Cerebellar cortex (tissue), 1 donor: Measurements from ENCODE around the gene FUBP3.
A peak's percentile ranks its signal among the peaks of the same experiment; 100 is the strongest.

Source experiments
- DNase-seq: peaks from one replicate; pipeline ENCODE4 v3.0.0-alpha.2; 2015; ENCODE audit warnings: low spot score

FUBP3 gene

DNA sequence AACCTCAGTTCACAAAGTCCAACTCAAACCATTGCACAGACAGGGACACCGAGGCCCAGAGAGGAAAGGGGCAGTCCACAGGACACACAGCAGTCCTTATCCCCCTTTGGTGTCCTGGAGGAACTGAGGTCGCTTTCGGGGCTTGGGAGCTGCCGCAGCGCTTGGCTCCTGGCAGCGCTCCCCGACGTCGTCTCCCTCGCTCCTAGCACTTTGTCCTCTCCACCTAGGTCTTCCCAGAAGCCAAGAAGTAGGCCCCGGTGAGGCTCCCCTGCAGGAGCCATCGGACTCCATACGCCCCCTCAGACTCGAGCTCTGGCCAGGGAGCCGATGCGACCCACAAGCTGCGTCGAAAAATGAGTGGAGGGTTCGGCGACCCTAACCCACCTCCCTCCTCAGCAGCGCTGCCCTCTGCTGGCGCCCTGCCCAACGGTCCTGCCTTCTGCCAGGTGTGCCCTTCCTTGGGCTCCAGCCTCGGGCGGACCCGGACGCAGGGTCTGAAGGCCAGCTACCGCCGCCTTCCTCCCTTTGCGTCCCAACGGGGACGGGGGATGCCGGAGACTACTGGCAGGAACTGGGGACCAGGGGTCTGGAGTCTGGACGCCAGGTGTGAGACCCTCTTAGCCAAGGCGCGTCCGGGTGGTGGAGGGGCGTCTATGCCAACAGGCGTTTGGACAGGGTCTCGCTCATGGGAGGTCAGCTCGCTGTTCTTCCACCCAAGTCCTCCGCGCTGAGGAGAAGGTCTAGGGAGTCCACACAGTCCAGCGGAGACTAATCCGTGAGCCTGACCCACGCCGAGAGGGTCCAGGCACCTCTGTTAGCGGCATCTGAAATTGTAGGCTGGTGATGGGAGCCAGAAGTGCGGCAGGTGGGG, 83.0 kb downstream of the FUBP3 start:
- no peak for DNase-seq

DNA sequence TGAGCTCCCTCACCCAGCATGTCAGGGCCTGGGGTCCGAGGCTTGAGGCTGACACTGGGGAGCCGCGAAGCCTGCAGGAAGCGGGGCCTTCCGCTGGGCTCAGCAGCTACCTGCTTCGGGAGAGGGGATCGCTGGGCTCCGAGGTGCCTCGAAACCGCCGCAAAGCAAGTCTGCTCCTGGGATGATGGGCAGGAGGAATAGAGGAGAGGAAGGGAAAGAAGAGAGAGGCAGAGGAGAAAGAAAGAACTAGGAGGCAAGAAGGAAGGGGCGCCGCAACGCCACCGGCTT, 83.5 kb downstream of the FUBP3 start:
- DNase-seq: no peak

DNA sequence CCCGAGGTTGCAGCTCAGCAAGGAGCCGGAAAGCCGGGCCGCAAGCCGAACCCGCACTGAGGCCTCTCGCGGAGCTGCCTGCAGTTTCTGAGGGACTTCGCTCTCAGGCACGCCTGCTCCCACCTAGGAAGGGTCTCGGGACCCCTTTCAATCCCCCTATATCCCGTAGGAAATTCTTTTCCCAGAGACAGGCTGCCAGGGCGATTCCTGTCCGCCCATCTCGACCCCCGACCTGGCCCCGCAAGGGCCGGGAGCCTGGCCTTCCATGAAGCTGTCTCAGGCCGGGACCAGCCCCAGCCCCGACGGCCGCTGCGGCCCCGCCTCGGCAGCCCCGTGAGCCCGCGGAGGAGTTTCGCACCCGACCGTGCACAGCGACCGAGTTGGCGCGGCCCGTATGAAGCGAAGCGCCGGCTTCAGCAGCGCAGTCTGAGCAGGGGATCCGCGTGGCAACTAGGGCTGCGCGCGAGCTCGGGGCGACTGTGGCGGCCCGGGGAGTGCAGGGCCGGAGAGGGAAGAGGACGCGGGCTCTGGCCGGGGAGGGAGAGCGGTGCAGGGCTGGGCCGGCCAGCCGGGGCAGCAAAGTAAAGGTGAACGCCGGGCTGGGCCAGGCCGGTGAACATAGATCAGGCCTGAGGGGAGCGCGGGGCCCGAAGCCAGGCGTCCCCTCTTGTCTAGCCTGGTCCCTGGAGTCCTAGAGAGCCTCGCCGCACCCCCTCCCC, 84.0 kb downstream of the FUBP3 start:
- peak; percentile 22 for DNase-seq

DNA sequence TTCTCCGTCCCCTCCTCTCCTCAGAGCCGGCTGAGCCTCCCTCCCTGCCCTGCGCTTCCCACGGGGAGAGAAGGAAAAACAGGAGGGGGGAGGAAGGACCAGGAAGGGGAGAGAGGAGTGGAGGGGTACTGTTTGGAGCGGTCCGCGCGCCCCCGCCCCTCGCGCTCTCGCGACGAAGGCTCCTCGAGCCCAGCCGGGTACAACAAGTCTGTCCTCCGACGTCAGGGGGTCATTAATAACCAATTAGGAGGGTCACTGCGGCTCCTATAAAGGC, 84.5 kb downstream of the FUBP3 start:
- DNase-seq: no peak

DNA sequence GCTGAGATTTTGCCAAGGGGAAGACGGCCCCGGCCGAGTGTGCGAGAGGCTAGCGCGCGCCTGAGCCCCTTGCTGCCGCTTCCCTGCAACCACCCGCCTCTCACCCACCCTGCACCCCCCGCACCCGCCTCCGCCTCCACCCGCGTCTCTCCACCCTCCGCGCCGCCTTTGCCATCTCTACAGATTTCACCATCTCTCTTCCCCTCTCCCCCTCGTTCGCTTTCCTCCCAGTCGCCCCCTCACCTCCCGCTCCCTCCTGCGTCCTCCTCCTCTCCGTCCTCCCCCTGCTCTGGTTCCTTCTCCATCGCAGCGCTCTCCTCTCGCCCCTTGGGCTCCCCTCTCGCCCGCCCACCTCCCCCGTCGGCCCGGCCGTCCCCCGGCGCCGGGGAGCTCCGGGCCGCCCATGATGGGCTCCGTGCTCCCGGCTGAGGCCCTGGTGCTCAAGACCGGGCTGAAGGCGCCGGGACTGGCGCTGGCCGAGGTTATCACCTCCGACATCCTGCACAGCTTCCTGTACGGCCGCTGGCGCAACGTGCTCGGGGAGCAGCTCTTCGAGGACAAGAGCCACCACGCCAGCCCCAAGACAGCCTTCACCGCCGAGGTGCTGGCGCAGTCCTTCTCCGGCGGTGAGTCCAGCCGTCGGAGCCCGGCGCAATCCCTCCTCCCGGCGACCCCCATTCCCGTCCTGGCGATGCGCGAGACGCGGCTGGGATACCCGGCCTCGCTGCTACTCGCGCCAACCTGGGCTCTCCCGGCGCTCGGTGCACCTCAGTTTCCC, 85.1 kb downstream of the FUBP3 start, which contains the start of gene PRDM12:
Gene PRDM12 (plus strand): TSS at position 344 of the 778 bp plus-strand sequence. CDS start 60 bp downstream, at position 404.
- no peak for DNase-seq

DNA sequence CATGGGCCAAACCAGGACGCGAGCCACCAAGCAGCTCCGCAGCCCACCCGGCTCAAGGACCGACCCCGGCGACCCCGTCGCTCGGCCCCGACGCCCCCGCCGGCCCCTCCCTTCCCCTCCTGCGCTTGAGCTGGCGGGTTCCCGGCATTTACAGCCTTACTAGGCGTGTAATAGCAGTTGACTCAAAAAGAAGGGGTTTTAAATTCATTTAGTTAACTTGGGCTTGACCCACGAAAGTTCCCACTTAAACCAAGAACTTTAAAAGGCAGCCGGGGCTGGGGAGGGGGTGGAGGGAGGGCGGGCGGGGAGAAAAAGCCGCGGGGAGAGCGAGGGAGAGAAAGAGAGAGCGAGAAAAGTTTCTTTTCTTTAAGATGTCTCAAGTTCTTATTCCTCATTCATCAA, 85.7 kb downstream of the FUBP3 start:
- DNase-seq: no peak

DNA sequence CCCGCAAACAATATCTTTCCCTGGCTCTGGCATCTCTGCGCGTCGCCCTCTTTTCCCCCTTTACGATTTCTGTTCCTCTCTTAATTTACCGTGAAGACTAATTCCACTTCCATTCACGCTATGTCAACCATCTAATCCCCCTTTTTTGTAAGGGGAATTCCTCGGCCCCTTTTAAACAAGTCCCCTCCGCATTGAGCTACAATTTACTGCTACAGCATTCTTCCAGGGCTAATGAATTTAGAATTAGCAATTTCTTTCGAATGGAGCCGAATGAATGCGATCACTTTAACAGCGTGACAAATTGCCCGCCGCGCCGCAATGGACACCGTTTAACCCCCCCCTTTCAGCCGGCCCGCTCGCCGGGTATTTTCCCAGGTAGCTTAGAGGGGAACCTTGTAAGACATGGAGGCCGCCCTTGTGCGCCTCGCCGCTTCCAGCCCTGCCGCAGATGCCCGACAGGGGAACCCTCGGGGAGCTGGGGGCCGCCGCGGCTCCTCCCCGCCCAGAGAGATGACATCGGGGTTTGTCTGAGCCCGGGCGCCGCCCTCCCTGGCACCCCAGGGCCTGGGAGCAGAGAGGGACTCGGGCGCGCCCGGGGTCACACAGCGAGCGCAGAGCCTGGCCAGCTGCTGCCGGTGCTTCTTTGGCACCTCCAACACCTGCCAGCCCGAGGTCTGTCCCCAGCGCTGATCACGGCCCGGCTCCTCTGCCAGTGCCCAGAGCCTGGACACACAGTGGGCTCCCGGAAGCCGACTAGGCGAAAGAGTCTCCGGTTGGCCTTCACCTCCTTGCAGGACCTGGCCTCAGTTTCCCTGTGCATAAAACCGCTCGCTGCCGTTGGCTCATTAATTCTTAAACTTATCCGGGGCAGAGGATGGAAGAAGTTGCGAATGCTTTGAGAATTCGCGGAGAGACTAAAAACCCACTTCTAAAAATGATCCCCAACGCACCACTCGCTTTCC, 86.3 kb downstream of the FUBP3 start:
- DNase-seq: no peak

DNA sequence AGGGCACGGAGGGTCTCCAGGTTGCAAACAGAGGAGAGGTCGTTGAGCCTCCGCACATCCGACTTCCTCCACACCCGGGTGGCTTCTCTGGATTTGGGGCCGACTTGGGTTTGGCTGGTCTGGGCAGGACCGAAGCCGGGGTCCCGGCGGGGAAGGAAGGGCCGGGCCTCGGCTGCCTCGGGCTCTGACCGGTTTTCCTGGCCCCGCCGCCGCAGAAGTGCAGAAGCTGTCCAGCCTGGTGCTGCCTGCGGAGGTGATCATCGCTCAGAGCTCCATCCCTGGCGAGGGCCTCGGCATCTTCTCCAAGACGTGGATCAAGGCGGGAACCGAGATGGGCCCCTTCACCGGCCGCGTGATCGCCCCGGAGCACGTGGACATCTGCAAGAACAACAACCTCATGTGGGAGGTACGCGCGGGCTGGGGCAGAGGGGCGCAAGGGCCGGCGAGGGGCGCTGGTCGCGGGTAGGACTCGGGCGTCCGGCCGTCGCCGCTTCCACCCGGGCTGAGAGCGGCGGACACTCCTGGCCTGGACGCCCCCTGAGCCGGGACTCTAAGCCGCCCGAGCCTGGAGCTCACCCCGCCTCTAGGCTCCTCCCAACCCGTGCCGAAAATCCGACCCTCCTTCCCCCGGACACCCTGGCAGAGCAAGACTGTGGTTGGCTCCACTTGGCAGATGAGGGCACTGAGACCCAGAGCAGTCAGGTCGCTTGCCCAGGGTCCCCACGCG, 87.2 kb downstream of the FUBP3 start:
- no peak for DNase-seq

DNA sequence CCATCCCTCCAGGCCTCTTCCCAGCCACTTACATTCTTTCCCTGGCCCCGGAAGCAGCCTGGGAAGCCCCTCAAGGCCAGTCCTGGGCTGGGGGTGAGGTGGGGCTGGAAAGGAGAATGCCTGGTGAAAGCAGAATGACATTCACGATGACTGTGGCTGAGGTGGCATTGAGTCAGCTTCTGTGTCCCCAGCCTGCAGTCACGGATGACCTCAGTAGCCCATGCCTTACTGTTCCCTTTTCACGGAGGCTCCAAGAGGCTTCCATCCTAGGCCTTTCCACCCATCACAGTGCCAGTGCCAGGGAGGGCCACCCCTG, 87.7 kb downstream of the FUBP3 start:
- DNase-seq: no peak

DNA sequence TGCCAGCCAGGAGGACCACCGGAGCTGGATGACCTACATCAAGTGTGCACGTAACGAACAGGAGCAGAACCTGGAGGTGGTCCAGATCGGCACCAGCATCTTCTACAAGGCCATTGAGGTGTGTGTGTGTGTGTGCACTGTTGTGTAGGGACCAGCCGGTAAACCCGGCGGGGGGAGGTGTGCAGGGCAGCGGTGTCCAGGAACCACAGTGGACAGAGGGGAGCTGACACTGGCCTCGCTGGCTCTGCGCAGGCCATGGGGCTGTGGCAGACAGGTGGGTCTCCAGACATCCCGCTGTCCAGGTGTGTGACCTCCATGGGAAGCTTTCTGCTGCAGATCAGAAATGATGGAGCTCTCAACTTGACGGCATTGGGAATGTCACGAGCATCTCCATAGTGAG, 88.8 kb downstream of the FUBP3 start:
- DNase-seq: no peak

DNA sequence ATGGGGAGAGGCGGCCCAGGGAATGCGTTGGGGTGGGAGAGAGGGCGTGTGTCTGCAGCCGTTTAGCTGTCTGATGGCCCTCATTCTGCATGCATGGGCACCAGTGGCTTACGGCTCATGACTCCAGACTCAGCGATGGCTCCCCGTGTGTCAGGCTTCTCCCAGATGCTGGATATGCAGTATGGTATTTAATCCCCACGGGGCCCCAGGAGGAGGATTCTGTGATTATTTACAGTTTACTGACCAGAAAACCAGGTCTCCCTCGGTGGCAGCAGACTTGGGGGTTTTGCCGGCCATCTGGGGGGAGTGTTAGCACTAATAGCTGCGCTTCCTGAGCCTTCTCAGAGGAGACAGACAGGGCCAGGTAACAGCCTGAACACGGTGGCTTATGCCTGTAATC, 89.3 kb downstream of the FUBP3 start:
- no peak for DNase-seq

DNA sequence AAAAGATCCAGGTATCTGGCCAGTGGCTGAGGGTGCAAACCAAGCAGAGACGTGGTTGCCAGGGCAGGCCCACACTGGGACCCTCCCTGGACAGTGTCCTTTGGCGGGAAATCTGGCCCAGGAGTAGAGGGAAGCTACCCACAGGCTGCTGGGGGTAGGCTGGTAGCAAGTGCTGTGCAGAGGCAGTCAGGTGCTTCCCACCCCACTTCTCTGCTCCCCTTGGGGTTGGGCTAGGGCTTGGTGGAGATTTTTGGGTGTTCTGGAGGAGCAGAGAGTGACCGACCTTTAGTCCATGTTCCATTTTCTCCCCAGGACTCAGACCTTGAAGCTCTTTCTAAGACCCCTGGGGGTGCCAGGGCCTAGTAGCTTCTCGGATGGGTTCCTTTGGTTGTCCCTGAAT, 90.6 kb downstream of the FUBP3 start:
- DNase-seq: no peak

DNA sequence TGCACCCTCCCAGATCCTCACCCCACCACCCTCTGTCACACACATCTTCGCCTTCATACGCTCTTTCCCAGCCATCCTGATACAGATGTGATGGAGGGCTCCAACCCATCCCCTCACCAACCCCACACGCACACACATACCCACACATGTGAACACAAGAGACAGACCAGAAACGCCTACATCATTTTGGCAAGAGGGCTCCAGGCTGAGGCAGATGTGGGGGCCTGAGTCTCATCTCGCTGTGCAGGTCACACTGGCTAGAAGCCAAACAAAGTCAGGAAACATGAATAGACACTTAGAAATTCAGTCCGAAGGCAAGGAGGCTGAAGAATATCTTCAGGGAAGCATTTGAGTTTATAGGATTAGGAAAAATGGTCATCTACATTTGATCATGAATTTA, 91.3 kb downstream of the FUBP3 start:
- DNase-seq: no peak

DNA sequence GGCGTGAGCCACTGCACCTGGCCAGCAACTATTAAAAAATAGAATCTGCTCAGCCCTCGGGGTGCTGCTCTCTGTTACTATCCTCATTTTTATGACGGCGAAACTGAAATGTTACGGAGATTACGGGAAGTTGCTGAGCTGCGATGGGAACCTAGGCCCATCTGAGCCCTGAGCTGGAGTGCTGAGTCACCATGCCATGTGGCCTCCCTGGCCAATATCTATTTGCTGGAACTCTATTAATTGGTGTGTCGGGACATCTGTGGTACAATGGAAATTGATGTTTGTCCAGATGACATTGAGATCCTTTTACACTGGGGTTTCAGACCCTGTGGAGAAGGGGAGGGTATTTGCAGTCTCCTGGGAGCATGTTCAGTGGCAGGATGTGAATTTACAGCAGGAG, 93.1 kb downstream of the FUBP3 start:
- no peak for DNase-seq

DNA sequence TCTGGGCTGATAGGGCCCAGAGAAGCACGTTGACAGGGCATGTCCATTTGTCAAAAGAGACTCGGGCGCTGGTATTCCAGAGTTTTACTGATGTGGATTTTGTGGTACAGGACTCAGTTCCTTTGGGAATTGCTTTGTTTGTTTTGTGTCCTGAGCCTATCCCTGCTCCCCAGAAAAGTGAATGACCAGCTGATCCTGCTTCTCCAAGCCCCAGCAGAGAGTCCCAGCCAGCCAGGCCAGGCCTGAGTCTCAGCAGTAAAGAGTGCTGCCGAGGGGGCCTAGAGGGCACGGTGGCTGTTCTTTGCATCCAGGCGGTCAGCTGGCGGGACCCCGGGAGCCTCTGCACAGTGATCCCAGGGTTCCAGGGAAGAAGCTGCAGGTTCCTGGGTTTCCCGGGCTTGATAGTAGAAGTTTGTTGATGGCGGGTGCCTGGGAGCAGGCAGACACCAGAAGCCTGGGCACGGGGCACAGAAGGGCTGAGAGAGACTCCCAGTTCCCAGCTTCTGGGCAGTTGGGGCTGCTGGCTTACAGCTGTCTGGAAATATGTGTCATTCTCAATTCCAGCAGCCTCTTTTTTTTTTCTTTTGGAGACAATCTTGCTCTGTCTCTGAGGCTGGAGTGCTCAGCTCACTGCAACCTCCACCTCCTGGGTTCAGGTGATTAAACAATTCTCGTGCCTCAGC, 93.7 kb downstream of the FUBP3 start:
- no peak for DNase-seq

DNA sequence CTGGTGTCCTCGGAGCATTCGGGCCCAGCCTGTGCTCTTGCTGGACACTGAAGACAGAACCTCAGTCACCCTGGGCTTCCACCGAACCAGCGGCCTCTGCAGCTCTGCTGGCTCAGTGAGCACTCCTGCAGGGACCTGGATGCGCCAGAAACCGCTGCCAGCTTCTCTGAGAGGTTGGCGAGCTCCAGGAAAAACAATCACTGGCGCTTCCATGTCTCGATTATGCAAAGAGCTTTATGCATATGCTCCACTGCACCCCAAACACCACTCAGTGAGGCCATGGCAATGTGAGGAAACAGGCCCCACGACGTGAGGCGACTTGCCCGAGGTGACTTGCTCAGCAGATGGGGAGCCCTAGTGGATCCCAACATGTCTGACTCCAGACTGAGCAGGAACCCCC, 96.0 kb downstream of the FUBP3 start:
- DNase-seq: no peak

DNA sequence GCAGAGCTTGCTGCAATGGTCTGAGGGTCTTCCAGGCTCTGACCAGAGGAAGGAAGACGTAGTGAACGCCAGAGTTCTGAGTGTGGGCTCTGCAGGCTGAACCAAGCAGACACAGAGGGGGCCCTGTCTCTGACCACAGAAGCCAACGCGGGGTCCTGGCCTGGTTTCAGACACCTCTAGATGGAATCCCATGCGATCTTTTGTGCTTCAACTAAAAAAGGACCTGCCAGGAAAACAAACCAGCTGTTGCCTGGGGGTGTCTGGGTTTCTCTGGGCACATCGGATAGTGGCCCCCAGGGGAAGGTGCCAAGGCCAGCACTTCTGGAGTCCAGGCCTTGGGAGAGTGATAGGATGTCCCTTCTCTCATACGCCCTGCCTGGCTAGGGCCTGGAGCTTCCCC, 97.9 kb downstream of the FUBP3 start:
- DNase-seq: no peak

DNA sequence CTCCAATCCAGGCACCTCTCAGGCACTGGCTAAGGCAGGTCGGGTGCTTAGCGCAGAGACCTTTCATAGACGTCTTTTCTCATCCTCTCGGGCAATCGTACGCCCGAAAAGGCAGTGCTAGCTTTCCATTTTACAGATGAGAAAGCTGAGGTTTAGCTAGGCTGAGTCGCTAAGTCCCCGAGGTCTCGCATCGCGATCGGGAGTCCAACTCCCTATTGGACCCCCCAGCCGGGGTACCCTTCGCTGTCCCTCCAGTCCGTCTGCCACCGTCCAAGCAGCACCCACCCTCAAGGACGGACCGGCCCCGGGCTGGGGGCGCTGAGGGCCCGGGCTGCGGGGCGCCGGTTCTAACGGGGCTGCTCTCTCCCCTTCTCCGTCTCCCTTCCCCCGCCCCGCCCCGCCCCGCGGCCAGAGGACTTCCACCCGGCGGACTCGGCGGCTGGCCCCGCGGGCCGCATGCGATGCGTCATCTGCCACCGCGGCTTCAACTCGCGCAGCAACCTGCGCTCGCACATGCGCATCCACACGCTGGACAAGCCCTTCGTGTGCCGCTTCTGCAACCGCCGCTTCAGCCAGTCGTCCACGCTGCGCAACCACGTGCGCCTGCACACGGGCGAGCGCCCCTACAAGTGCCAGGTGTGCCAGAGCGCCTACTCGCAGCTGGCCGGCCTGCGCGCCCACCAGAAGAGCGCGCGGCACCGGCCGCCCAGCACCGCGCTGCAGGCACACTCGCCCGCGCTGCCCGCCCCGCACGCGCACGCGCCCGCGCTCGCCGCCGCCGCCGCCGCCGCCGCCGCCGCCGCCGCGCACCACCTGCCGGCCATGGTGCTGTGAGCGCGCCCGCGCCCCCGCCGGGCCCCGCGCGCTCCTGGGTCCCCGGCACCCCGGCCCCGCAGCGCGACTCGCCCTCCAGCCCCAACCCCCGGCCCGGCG, 101.7 kb downstream of the FUBP3 start:
- peak; percentile 79 for DNase-seq

DNA sequence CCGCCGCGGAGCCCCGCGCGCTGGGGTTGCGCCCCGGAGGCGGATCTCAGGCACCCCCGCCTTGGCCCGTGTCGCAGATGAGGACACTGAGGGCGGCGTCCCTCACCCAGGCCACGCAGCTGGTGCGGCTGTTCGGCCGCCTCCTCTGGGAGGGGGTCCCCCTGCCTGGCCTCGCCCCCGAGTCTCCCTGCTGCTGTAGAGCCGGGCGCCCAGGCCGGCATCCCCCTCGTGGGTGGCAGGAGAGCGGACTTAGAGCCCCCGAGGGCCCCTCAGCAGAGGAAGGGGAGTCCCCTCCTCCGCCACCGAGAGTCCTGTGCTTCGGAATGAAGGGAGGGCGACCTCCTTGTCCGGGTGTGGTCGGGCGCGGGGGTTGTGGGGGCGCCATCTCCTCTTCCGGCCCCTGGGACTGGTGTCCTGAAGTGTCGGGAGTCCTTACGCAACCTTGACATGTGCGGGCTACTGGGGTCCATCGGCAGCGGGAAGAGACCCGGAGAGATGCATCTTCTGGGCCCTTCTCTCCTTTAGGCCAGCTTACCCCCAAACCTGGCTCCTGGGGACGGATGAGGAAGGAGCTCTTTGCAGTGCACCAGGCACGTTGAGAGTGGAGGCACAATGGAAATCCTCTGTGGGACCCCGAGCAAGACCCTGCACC, 102.5 kb downstream of the FUBP3 start:
- no peak for DNase-seq
